Activated CD4-positive, alpha-beta T cell treated with anti-CD3 and anti-CD28 coated beads, Interleukin-2, amount 50 U/mL, for 24 hours (primary cell): ENCODE data around the gene SOST.

Experiments
- DNase-seq, 2 donors: peaks; one replicate each; pipeline ENCODE4 v3.0.0-alpha.2; 2020; ENCODE audit warnings: low read depth in 1 of 2, low spot score in 1 of 2

SOST gene

DNA sequence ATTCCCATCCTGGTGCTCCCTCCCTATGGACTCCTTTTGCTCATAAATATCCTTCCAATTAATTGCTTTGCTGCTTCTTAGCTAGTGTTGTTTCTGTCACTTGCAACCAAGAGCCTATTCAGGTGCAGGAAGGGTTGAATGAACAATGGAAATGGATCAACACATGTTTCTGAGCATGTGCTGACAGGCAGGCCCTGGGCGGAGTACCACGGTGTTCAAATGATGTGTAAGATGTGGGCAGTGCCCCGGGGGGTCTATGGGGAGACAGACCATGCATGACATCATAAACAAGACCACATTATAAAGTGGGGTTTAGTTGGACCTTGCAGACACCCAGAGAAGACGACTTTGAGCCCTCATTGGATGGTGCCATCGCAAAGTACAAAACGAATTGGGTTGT, 48.5 kb downstream of the SOST start:
- no peak for DNase-seq

DNA sequence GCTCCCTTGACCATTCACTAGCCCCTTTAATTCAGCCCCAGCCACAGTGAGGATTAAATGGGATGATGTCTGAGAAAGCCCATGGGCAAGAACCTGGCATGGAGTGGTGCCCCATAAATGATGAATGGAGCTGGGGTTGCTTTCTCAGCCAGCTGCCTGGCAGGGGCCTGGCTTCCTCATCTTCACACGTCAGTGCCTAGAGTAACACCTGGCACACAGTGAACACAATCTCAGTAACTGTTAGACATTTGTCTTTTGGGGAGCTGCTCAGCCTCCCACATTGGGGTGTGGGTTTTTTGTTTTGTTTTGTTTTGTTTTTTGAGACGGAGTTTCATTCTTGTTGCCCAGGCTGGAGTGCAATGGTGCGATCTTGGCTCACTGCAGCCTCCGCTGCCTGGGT, 49.4 kb downstream of the SOST start:
- DNase-seq: no peak

- no peak for DNase-seq
These were observed 51.4 kb downstream of the SOST start for GRCh38 chr17:43707184-43707583.

- no peak for DNase-seq
These were observed 52.4 kb downstream of the SOST start for GRCh38 chr17:43706235-43706634.
